Stimulated activated naive CD8-positive, alpha-beta T cell treated with anti-CD3 and anti-CD28 coated beads, Interleukin-15, Interleukin-2, amounts not matched to agents 100 U/mL and 50 U/mL, for 24 hours (primary cell): ENCODE data around the gene DRG1.
"Not testable (repeated sequence)": the region's sequence is repeated elsewhere in the genome, so short reads cannot be mapped to it uniquely, and the experiment has no call there.

ENCODE experiments used
- ATAC-seq: fragments of 150-1000 bp; cut with Tn5 transposase; one replicate; pipeline ENCODE4 v1.10.0; 2021
- DNase-seq: peaks from one replicate; pipeline ENCODE4 v3.0.0; 2021

The DRG1 gene

GRCh38 chr22:31442768-31443489 is 43.5 kb downstream of the DRG1 start:
- ATAC-seq (no peak), DNase-seq (no peak)

- no peak for DNase-seq
- ATAC-seq: no peak
These were observed 44.1 kb downstream of the DRG1 start for GRCh38 chr22:31443516-31443915.

GRCh38 chr22:31445642-31446041 is 46.2 kb downstream of the DRG1 start:
- no peak for ATAC-seq
- no peak for DNase-seq

- DNase-seq: no peak
- no peak for ATAC-seq
These were observed 46.8 kb downstream of the DRG1 start for GRCh38 chr22:31446208-31446607.

GRCh38 chr22:31446767-31447166 is 47.4 kb downstream of the DRG1 start:
- DNase-seq (no peak), ATAC-seq (no peak)

GRCh38 chr22:31447337-31447736 is 47.9 kb downstream of the DRG1 start:
- no peak for DNase-seq
- ATAC-seq: no peak

- DNase-seq (no peak), ATAC-seq (no peak)
These were observed 49.0 kb downstream of the DRG1 start for GRCh38 chr22:31448382-31448781.

- DNase-seq: no peak
These were observed 50.1 kb downstream of the DRG1 start for GRCh38 chr22:31449506-31449905.

GRCh38 chr22:31451709-31452571 is 52.5 kb downstream of the DRG1 start:
- ATAC-seq (peak; percentile 49), DNase-seq (no peak)

More at GRCh38 chr22:31449506-31449905, 50.1 kb downstream of the DRG1 start:
- no peak for ATAC-seq

GRCh38 chr22:31461699-31462098 is 62.3 kb downstream of the DRG1 start:
- ATAC-seq: no peak
- DNase-seq: no peak

GRCh38 chr22:31465307-31465706 is 65.9 kb downstream of the DRG1 start:
- ATAC-seq (no peak), DNase-seq (no peak)

GRCh38 chr22:31474743-31475142 is 75.3 kb downstream of the DRG1 start:
- no peak for ATAC-seq
- DNase-seq: no peak

GRCh38 chr22:31475800-31476199 is 76.4 kb downstream of the DRG1 start:
- ATAC-seq: no peak
- DNase-seq: no peak

- ATAC-seq (no peak), DNase-seq (no peak)
These were observed 77.9 kb downstream of the DRG1 start for GRCh38 chr22:31477329-31477728.

GRCh38 chr22:31481129-31481528 is 81.7 kb downstream of the DRG1 start:
- ATAC-seq: no peak
- DNase-seq: no peak

GRCh38 chr22:31482470-31482869 is 83.1 kb downstream of the DRG1 start:
- ATAC-seq, DNase-seq: not testable (repeated sequence)
